Mesenchymal stem cell (in vitro differentiated cells and primary cell): ENCODE results near the gene NYAP2.

Experiments used
- DNase-seq: peaks from one replicate; pipeline ENCODE4 v3.0.0-alpha.2; 2013
- H2AFZ ChIP-seq: one replicate; pipeline ENCODE4 v1.6.1; 2013; ENCODE audit warnings: low read depth, mild to moderate bottlenecking, control low read depth, inconsistent platforms, low read length, moderate library complexity
- H2AK5ac ChIP-seq: 2 replicates; pipeline ENCODE4 v1.6.1; 2013; ENCODE audit warnings: low read length, moderate library complexity, mild to moderate bottlenecking, inconsistent platforms; ENCODE audit not compliant: severe bottlenecking
- H2BK120ac ChIP-seq: one replicate; pipeline ENCODE4 v1.6.1; 2013; ENCODE audit warnings: low read depth, mild to moderate bottlenecking, inconsistent platforms, low read length, moderate library complexity
- H2BK12ac ChIP-seq, 2 experiments: one replicate each; pipeline ENCODE4 v1.6.1; 2013; ENCODE audit warnings: inconsistent platforms in 2 of 2, low read length in 2 of 2, mild to moderate bottlenecking in 2 of 2, moderate library complexity in 2 of 2, control low read depth in 1 of 2
- H2BK15ac ChIP-seq: one replicate; pipeline ENCODE4 v1.6.1; 2013; ENCODE audit warnings: mild to moderate bottlenecking, low read depth, inconsistent platforms; ENCODE audit not compliant: poor library complexity, severe bottlenecking
- H2BK5ac ChIP-seq: 2 replicates; pipeline ENCODE4 v1.6.1; 2013; ENCODE audit warnings: low read depth, mild to moderate bottlenecking, low read length, control low read depth, inconsistent platforms; ENCODE audit not compliant: poor library complexity, severe bottlenecking
- H3K14ac ChIP-seq, 2 experiments: one replicate each; pipeline ENCODE4 v1.6.1; 2013; ENCODE audit warnings: inconsistent platforms in 2 of 2, low read length in 2 of 2, control low read depth in 1 of 2, mild to moderate bottlenecking in 1 of 2, moderate library complexity in 1 of 2
- H3K18ac ChIP-seq, 2 experiments: one replicate each; pipeline ENCODE4 v1.6.1; 2013; ENCODE audit warnings: inconsistent platforms in 2 of 2, low read length in 2 of 2, control low read depth in 1 of 2, low read depth in 1 of 2, mild to moderate bottlenecking in 1 of 2
- H3K23ac ChIP-seq, 2 experiments: one replicate each; pipeline ENCODE4 v1.6.1; 2013; ENCODE audit warnings: inconsistent platforms in 2 of 2, low read length in 2 of 2, mild to moderate bottlenecking in 2 of 2, moderate library complexity in 2 of 2, control low read depth in 1 of 2
- H3K27ac ChIP-seq: 2 replicates; pipeline ENCODE4 v1.5.1; 2013; ENCODE audit warnings: mild to moderate bottlenecking, moderate library complexity, low read length, control low read depth, inconsistent platforms; ENCODE audit not compliant: poor library complexity, severe bottlenecking
- H3K27me3 ChIP-seq, 2 experiments: 2 replicates each; pipeline versions ENCODE4 v1.6.1 to v1.7.0; 2013; ENCODE audit warnings: low read length in 2 of 2, mild to moderate bottlenecking in 2 of 2, moderate library complexity in 2 of 2, control low read depth in 1 of 2, inconsistent platforms in 1 of 2; ENCODE audit not compliant: control insufficient read depth in 1 of 2, insufficient read depth in 1 of 2
- H3K36me3 ChIP-seq, 2 experiments: 2 replicates each; pipeline versions ENCODE4 v1.6.1 to v1.7.0; 2013; ENCODE audit warnings: low read length in 2 of 2, control low read depth in 1 of 2, inconsistent platforms in 1 of 2, low read depth in 1 of 2, mild to moderate bottlenecking in 1 of 2; ENCODE audit not compliant: insufficient read depth in 2 of 2, control insufficient read depth in 1 of 2
- H3K4ac ChIP-seq, 2 experiments: one replicate each; pipeline ENCODE4 v1.6.1; 2013; ENCODE audit warnings: inconsistent platforms in 2 of 2, low read length in 2 of 2, mild to moderate bottlenecking in 2 of 2, moderate library complexity in 2 of 2, control low read depth in 1 of 2, low read depth in 1 of 2
- H3K4me1 ChIP-seq: 2 replicates; pipeline ENCODE4 v1.6.1; 2013; ENCODE audit warnings: low read depth, low read length, control low read depth; ENCODE audit not compliant: control insufficient read depth, insufficient read depth
- H3K4me2 ChIP-seq: 2 replicates; pipeline ENCODE4 v1.6.1; 2013; ENCODE audit warnings: low read length, mild to moderate bottlenecking, inconsistent platforms; ENCODE audit not compliant: poor library complexity, severe bottlenecking
- H3K4me3 ChIP-seq, 2 experiments: 2 replicates each; pipeline versions ENCODE4 v1.5.1 to v1.7.0; 2013; ENCODE audit warnings: low read length in 2 of 2, mild to moderate bottlenecking in 2 of 2, control low read depth in 1 of 2, low read depth in 1 of 2; ENCODE audit not compliant: insufficient read depth in 1 of 2
- H3K79me1 ChIP-seq: replicated peaks from 2 replicates; pipeline ENCODE4 v1.6.1; 2013; ENCODE audit warnings: mild to moderate bottlenecking, control low read depth, low read length, inconsistent platforms; ENCODE audit not compliant: poor library complexity, severe bottlenecking
- H3K9ac ChIP-seq: 2 replicates; pipeline ENCODE4 v1.7.0; 2013; ENCODE audit warnings: mild to moderate bottlenecking, low read length, moderate library complexity
- H3K9me3 ChIP-seq: 2 replicates; pipeline ENCODE4 v1.7.0; 2013; ENCODE audit warnings: mild to moderate bottlenecking, low read length; ENCODE audit not compliant: control insufficient read depth
- H4K8ac ChIP-seq: one replicate; pipeline ENCODE4 v1.6.1; 2013; ENCODE audit warnings: inconsistent platforms, mild to moderate bottlenecking, low read length, moderate library complexity
- H4K91ac ChIP-seq: one replicate; pipeline ENCODE4 v1.6.1; 2013; ENCODE audit warnings: mild to moderate bottlenecking, low read length, inconsistent platforms
- WGBS: methylation state at CpG from one replicate; pipeline ENCODE4 v1.1.7; 2013; ENCODE audit warnings: mixed read lengths; 5-methylcytosine and 5-hydroxymethylcytosine counted together

Gene NYAP2

DNA sequence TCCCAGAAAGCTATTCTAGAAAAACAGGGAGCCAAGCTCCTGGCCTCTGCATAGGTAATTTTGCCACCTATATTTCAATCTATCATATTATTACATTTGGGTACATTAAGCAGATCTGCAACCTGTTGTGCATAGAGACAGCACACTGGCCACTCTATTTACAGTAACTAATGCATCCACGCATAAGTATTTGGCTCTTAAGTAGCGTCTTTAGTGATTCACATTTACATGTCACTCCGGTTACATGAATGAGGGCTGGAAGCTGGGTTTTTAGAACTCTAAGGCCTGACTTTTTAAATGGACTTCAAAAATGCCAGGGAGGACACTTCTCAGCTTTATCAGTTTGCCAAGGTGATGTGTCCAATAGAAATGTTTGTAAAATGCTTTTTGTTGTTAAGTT is 97.7 kb downstream of the NYAP2 start:
- no peak overlapping the region for H3K27ac ChIP-seq
- H2BK15ac ChIP-seq = no peak overlapping the region
- H2AK5ac ChIP-seq = no peak overlapping the region
- H3K36me3 ChIP-seq = no peaks in the 10 kb centered on the region
- no peak overlapping the region for H3K4me3 ChIP-seq
- H3K27me3 ChIP-seq = no peaks in the 10 kb centered on the region
- DNase-seq = no peak
- no peaks in the 10 kb centered on the region for H3K4me1 ChIP-seq
- no peak overlapping the region for H3K4ac ChIP-seq
- no peak overlapping the region for H2BK120ac ChIP-seq
- 86% methylated on average over 3 of the region's 3 CpGs for WGBS
- no peaks in the 10 kb centered on the region for H3K9me3 ChIP-seq
- H3K14ac ChIP-seq = no peak overlapping the region
- no peak overlapping the region for H2BK12ac ChIP-seq
- no peak overlapping the region for H3K18ac ChIP-seq
- H2BK5ac ChIP-seq = no peak overlapping the region
- H4K8ac ChIP-seq = no peak overlapping the region
- no peak overlapping the region for H3K23ac ChIP-seq
- no peak overlapping the region for H4K91ac ChIP-seq
- H3K79me1 ChIP-seq = no peaks in the 10 kb centered on the region
- H2AFZ ChIP-seq = no peak overlapping the region
- H3K9ac ChIP-seq = no peak overlapping the region
- H3K4me2 ChIP-seq = no peak overlapping the region

DNA sequence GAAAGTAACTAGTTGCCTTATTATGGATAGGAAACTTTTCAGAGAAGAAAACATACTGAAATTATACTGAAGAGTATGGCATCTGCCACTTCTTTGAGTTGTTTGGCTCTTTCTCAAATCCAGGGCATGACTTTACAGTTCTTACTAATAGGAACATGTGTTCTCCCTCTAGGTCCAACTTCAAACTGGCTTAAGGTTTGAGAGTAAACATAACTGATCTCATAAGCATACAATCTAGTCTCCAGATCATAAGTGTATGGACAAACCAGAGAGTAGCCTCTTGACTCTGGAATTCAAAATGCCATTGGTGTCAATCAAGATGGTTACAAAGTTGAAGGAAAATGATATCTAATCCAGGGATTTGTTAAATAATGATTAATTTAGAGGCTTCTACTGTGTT is 101.5 kb downstream of the NYAP2 start:
- Histone ChIP-seq H3K36me3 (no peaks in the 10 kb centered on the region), H3K18ac (no peak overlapping the region), H2AK5ac (no peak overlapping the region), H3K9me3 (no peaks in the 10 kb centered on the region), H2BK5ac (no peak overlapping the region), H2BK12ac (no peak overlapping the region), H3K27me3 (no peaks in the 10 kb centered on the region), H3K4ac (no peak overlapping the region), H3K4me1 (no peaks in the 10 kb centered on the region), H2BK15ac (no peak overlapping the region), H4K91ac (no peak overlapping the region), H3K4me3 (no peak overlapping the region), H2AFZ (no peak overlapping the region), H3K14ac (no peak overlapping the region), H3K79me1 (no peaks in the 10 kb centered on the region), H3K4me2 (no peak overlapping the region), H4K8ac (no peak overlapping the region), H2BK120ac (no peak overlapping the region), H3K27ac (no peak overlapping the region), H3K9ac (no peak overlapping the region), H3K23ac (no peak overlapping the region)
- DNase-seq = no peak

DNA sequence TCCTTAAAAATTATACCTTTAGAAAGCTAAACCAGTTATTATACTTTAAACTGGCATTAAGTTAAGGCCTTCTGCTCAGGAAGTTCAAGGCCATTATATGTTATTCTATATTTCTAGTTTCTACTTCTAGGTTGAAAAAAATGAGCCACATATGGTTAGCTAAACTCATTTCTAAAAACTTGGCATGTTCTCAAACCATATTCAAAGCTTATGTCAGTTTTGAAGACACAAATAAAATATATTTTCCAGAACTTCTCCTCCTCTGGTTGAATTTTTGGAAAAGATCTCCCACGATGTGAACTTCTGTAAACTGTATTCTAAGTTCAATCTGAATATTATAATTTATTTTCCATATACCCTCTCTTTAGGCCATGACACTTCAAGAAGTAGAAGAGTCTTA is 103.5 kb downstream of the NYAP2 start:
- Histone ChIP-seq H3K18ac (no peak overlapping the region), H3K27me3 (peaks cover 0 to 4% of the 10 kb centered on the region in 2 experiments), H4K8ac (no peak overlapping the region), H3K4ac (no peak overlapping the region), H2AK5ac (no peak overlapping the region), H2BK12ac (no peak overlapping the region), H2BK15ac (no peak overlapping the region), H3K9me3 (no peaks in the 10 kb centered on the region), H2BK5ac (no peak overlapping the region), H3K79me1 (no peaks in the 10 kb centered on the region), H4K91ac (no peak overlapping the region), H3K14ac (no peak overlapping the region), H3K4me2 (no peak overlapping the region), H3K4me3 (no peak overlapping the region), H2BK120ac (no peak overlapping the region), H3K4me1 (no peaks in the 10 kb centered on the region), H3K23ac (no peak overlapping the region), H2AFZ (no peak overlapping the region), H3K27ac (no peak overlapping the region), H3K36me3 (no peaks in the 10 kb centered on the region), H3K9ac (no peak overlapping the region)
- DNase-seq = no peak
- no CpG with 5 or more reads among the region's 1 CpG for WGBS

DNA sequence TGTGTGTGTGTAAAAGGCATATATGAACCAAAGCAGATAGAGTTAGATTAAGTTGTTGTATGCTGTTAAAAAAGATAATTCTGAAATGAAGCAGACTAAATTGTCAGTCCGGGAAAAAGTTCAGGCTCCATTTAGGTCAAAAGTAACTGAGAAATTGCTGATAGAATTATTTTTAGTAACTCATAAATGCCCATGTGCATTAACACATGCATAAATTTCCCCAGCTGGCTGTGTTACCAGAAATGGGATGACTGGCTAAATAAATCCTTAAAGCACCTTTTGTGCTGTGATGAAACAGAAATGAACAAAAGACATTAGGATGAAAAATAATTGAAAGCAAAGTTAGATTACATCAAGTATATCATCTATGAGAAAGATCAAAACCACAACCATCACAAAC is 111.3 kb downstream of the NYAP2 start:
- Histone ChIP-seq H2BK5ac (no peak overlapping the region), H3K18ac (no peak overlapping the region), H3K36me3 (no peaks in the 10 kb centered on the region), H2AK5ac (no peak overlapping the region), H3K4me2 (no peak overlapping the region), H3K23ac (no peak overlapping the region), H3K27me3 (peaks cover 0 to 4% of the 10 kb centered on the region in 2 experiments), H4K8ac (no peak overlapping the region), H2BK15ac (no peak overlapping the region), H3K4ac (no peak overlapping the region), H3K9me3 (no peaks in the 10 kb centered on the region), H2BK12ac (no peak overlapping the region), H2BK120ac (no peak overlapping the region), H3K4me1 (peaks cover 2% of the 10 kb centered on the region), H3K14ac (no peak overlapping the region), H2AFZ (no peak overlapping the region), H3K4me3 (no peak overlapping the region), H3K9ac (no peak overlapping the region), H3K27ac (no peak overlapping the region), H4K91ac (no peak overlapping the region), H3K79me1 (no peaks in the 10 kb centered on the region)
- peak; percentile 6 for DNase-seq
- WGBS = 80% methylated on average over 1 of the region's 1 CpG
